ENCODE measurements around the gene GALNS.

- TF ChIP-seq CTCF (conservative IDR thresholded peaks at IDR 0.05 in 1 of 2, IDR thresholded peaks at IDR 0.05 in 1 of 2; ENCODE audit: low read depth in 1 of 2, low read length in 2 of 2) (no peak), EZH2 (IDR thresholded peaks at IDR 0.05; ENCODE audit: low read length, missing control alignments) (no peak)
Observed at GRCh38 chr16:88804173-88804551, 52.6 kb downstream of the GALNS start.
